Adrenal gland (tissue), 12 donors: ENCODE data around the gene SULT1A2. TPM values are rescaled to one million over a fixed set of nuclear protein-coding genes. Genes with fewer than 3 reads are reported as not detected.
"Not testable (repeated sequence)": the region's sequence is repeated elsewhere in the genome, so short reads cannot be mapped to it uniquely, and the experiment has no call there.

Experiments used
- DNase-seq, 7 donors: peaks; one replicate each; pipeline ENCODE4 v3.0.0-alpha.2; 2019 to 2020
- H3K27ac ChIP-seq, 5 donors: fragments of 200-600 bp; sonication (generic) in 4 of 5; 1 replicate in 3 of 5; 2 replicates in 2 of 5; pipeline versions ENCODE4 v1.5.1 to v1.8.0; 2016 to 2020; ENCODE audit warnings: mild to moderate bottlenecking in 1 of 5
- H3K27me3 ChIP-seq: fragments of 200-600 bp; 2 replicates; pipeline ENCODE4 v1.8.0; 2021
- H3K36me3 ChIP-seq, 2 donors: fragments of 200-600 bp; replicated peaks in 1 of 2; 1 replicate in 1 of 2; 2 replicates in 1 of 2; pipeline versions ENCODE4 v1.5.1 to v1.8.0; 2018 to 2022
- H3K4me1 ChIP-seq, 2 donors: fragments of 200-600 bp; replicated peaks in 1 of 2; 1 replicate in 1 of 2; 2 replicates in 1 of 2; pipeline versions ENCODE4 v1.5.1 to v1.8.0; 2018 to 2021
- H3K4me3 ChIP-seq, 4 donors: fragments of 200-600 bp; sonication (generic) in 3 of 4; one replicate each; pipeline ENCODE4 v1.5.1; 2016 to 2018
- H3K9me3 ChIP-seq, 3 donors: fragments of 200-600 bp; sonication (generic) in 1 of 3; replicated peaks in 1 of 3; 1 replicate in 2 of 3; 2 replicates in 1 of 3; pipeline versions ENCODE4 v1.5.1 to v1.8.0; 2016 to 2021
- POLR2A ChIP-seq, 2 donors: fragments of 450-650 bp; IDR thresholded peaks; one replicate each; pipeline ENCODE4 v1.6.1; 2017; ENCODE audit warnings: antibody characterized with exemption in 2 of 2, mild to moderate bottlenecking in 2 of 2, moderate library complexity in 1 of 2
- WGBS, 4 donors: extraction: QIAGEN DNeasy Blood & Tissue Kit in 2 of 4; methylation state at CpG; one replicate each; pipeline versions ENCODE4 v1.1.5 to v1.1.7; 2013 to 2017; 5-methylcytosine and 5-hydroxymethylcytosine counted together
- intact Hi-C, 2 donors: fragments of 100-400 bp; cut with DNase I; formaldehyde crosslinking; loops; one replicate each; pipeline versions ENCODE4 v1.14.1 to v1.15.0; 2022 to 2023
- polyA plus RNA-seq, 3 donors: library from polyadenylated mRNA; stranded (reverse); fragments of 200-250 nt in 2 of 3; fragments of 350-450 nt in 1 of 3; fragmentation: Illumina TruSeq in 1 of 3; extraction: RNeasy Lipid Tissue Mini Kit (QIAGEN cat#74804) in 1 of 3; gene quantifications; one replicate each; pipeline ENCODE4 v1.2.3, GENCODE V29; 2013 to 2014
- total RNA-seq, 9 donors: library from RNA; depleted of rRNA in 4 of 9; stranded (reverse); fragments of >200 nt in 4 of 9; fragments of 120-200 nt in 1 of 9; fragmentation: NEBNext Ultra II Directional in 1 of 9; extraction: Animal tissue kit (Norgen Biotek cat#: 25700) in 1 of 9; gene quantifications; one replicate each; pipeline versions ENCODE4 v1.1.0 to v1.2.4, GENCODE V29; 2013 to 2023
- TF ChIP-seq, protein P1 (sequence below), 6 experiments: fragments of 450-650 bp in 4 of 6; fragments of 200-600 bp in 2 of 6; sonication (generic) in 1 of 6; IDR thresholded peaks; 1 replicate in 5 of 6; 2 replicates in 1 of 6; pipeline versions ENCODE4 v1.5.1 to v1.8.0; 2016 to 2021; ENCODE audit warnings: antibody characterized with exemption in 6 of 6, mild to moderate bottlenecking in 2 of 6, moderate library complexity in 1 of 6
- donor health status: healthy with polysubstance abuse.
- donor health status: Bipolar disorder and iron deficiency.
- donor health status: DM: yes; HTN: yes; CAD: no.
- donor health status: DM: no; HTN: no; CAD: no.
- donor health status: DM: no; HTN: no; CAD: no.
- donor health status: DM: yes; HTN: yes; CAD: no.

Gene SULT1A2
- total and polyA plus RNA-seq, 12 donors = 0.55 to 22.5 (median 2.6) TPM

DNA sequence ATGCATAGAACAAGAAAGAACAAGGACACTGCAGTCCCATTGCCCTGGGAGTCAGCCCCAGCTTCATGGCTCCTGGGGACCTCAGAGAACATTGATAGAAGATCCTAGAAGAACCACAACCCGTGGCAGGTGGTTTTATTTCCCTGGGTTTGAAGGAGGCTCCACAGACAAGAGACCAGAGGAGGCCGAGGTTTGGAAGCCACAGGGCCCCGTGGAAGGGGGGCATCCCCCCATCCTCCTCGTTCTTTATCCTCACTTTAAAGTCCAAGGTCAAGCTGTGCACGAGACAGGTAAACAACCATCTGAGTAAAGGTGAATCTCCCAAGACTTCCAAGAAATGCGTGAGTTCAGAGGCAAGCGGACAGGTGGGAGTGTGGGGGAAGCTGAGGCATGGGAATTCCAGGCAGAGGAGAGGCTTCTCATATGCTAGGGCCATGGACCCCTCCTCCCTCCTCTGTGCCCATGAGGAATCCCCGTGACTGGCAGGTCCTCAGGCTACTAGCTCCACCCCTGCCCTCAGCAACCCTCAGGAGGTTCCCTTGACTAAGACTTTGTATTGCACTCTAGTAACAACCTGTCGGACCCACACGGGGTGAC lies 13.8 kb upstream of the SULT1A2 start:
- peaks cover 30 to 37% of the 10 kb centered on the region in 2 donors for H3K4me1 ChIP-seq
- 67 to 74% (median 68%) methylated on average over 10 of the region's 10 CpGs for WGBS, 4 donors
- intact Hi-C loops = no loop called here
- peak overlapping the region in 3 of 5 donors; percentile 62 to 71 (median 69) for H3K27ac ChIP-seq
- peak in 3 of 7 donors; percentile 12 to 49 (median 41) for DNase-seq
- H3K9me3 ChIP-seq = no peaks in the 10 kb centered on the region
- no peak for TF ChIP-seq POLR2A (IDR thresholded peaks at IDR 0.05)
- TF ChIP-seq, protein P1, sequence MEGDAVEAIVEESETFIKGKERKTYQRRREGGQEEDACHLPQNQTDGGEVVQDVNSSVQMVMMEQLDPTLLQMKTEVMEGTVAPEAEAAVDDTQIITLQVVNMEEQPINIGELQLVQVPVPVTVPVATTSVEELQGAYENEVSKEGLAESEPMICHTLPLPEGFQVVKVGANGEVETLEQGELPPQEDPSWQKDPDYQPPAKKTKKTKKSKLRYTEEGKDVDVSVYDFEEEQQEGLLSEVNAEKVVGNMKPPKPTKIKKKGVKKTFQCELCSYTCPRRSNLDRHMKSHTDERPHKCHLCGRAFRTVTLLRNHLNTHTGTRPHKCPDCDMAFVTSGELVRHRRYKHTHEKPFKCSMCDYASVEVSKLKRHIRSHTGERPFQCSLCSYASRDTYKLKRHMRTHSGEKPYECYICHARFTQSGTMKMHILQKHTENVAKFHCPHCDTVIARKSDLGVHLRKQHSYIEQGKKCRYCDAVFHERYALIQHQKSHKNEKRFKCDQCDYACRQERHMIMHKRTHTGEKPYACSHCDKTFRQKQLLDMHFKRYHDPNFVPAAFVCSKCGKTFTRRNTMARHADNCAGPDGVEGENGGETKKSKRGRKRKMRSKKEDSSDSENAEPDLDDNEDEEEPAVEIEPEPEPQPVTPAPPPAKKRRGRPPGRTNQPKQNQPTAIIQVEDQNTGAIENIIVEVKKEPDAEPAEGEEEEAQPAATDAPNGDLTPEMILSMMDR (IDR thresholded peaks at IDR 0.05) = no peak
- H3K27me3 ChIP-seq = no peaks in the 10 kb centered on the region
- peak overlapping the region in 1 of 4 donors; percentile 30 for H3K4me3 ChIP-seq
- H3K36me3 ChIP-seq = peaks cover 0 to 9% of the 10 kb centered on the region in 2 donors

DNA sequence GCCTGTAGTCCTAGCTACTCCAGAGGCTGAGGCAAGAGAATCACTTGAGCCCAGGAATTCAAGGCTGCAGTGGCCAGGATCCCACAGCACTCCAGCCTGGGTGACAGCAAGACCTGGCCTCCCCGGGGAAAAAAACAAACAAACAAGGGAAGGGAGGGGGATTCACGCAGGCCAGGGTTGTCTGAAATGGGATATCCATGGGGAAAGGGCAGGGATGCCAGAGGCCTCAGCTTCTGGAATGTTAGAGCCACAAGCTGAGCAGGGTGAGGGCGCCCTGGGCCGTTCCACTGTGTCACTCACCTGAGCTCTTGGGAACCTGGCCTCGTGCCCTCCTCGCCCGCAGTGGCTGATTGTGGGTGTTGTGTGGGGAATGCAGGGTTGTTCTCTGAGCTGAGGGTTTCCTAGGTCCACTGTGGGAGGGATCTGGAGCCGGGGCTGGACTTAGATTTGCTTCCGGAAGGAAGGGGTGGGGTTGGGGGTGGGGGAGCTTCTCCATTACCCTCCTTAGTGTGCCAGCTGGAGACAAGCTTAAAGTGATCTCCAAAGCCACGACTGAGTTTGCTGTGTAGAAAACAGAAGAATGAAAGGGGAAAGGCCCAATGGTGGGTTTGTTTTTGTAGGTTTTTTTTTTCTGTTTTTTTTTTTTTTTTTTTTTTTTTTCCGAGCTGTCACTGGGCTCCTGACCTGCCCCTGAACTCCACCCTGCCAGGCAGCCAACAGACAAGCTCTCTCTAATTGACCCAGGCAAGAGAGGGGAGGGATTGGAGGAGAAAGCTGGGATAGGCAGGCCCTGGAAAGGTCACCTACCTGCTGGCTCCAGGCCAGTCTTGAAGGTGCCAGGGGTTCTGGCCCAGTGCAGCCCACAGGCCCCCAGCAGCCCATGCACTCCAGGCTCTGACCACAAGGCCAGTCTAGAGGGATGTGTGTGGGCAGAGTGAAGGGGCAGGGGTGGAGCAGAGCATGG lies 13.1 kb upstream of the SULT1A2 start, which contains the start of gene SULT1A1:
TSS of gene SULT1A1 (minus strand) at position 414 of the 964 bp plus-strand sequence. CDS start 1,189 bp downstream, outside the sequence.
- 23 to 46% (median 27%) methylated on average over 10 to 11 of the region's 11 CpGs for WGBS, 4 donors
- no peaks in the 10 kb centered on the region for H3K27me3 ChIP-seq
- H3K4me1 ChIP-seq = peaks cover 30 to 37% of the 10 kb centered on the region in 2 donors
- no peak for TF ChIP-seq POLR2A (IDR thresholded peaks at IDR 0.05)
- TF ChIP-seq, protein P1 (IDR thresholded peaks at IDR 0.05) = peak in 1 of 6 experiments; percentile 5
- peak within 1 kb of the TSS; percentile 5 to 76 (median 71) for H3K27ac ChIP-seq
- peak within 1 kb of the TSS in 3 of 4 donors; percentile 24 to 68 (median 40) for H3K4me3 ChIP-seq
- DNase-seq = peak; percentile 59 to 87 (median 82)
- intact Hi-C loops = loop anchor here in 1 of 2 donors (10.0 kb wide), 1 partner anchor 115 kb away; the partner anchor contains the start of genes APOBR and CLN3
- H3K36me3 ChIP-seq = peaks cover 0 to 16% of the 10 kb centered on the region in 2 donors
- H3K9me3 ChIP-seq = no peaks in the 10 kb centered on the region

DNA sequence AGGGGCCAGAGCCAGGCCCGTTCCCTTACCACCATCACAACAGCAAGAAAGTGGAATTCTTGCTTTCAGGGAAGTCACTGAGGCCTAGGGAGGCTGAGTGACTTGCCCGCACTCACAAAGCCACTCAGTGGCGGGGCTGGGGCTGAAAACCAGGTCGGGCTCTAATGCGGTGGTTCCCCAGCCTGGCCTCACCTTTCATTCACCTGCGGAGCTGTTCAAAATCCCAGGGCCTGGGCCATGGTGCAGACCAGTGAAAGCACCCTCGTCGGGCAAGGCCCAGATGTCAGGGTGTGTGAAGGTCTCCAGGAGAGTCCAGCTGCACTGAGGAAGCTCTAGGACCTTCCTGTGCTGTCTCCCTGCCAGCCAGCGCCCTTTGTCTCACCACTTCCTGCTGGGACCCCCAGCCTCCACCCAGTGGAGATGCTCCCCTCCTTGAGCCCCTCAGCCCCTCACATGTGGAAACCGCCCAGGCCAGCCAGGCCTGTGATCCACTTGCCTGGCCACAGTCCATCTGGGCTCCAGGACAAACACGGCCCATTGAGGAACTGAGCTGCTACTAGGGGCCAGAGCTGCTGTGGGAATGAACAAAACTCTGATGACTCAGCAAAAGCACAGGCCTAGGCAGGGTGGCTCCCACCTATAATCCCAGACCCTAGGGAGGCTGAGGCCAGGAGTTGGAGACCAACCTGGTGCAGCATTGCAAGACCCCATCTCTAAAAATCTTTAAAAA lies 12.2 kb upstream of the SULT1A2 start:
- 46 to 75% (median 74%) methylated on average over 2 to 10 of the region's 11 CpGs for WGBS, 4 donors
- intact Hi-C loops = loop anchor here in 1 of 2 donors (10.0 kb wide), 1 partner anchor 114 kb away; the partner anchor contains the start of genes APOBR and CLN3
- H3K27ac ChIP-seq = peak overlapping the region; percentile 5 to 76 (median 71)
- peak in 6 of 7 donors; percentile 22 to 63 (median 48) for DNase-seq
- peaks cover 0 to 25% of the 10 kb centered on the region in 2 donors for H3K36me3 ChIP-seq
- H3K9me3 ChIP-seq, H3K27me3 ChIP-seq: not testable (repeated sequence)
- H3K4me3 ChIP-seq = peak overlapping the region in 3 of 4 donors; percentile 24 to 68 (median 40)
- H3K4me1 ChIP-seq = peaks cover 30 to 37% of the 10 kb centered on the region in 2 donors

DNA sequence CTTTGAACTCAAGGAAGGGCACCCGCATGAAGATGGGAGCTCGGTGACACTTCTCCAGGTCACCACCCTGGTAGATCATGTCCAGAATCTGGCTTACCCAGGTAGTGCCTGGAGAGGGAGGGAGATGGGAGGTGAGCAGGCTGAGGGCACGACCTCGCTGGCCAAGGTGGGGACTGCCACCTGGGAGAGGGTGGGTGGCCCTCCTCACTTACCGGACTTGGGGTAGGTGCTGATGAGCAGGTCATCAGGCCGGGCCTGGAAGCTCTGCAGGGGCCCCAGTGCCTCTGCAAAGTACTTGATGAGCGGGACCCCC lies 11.6 kb upstream of the SULT1A2 start:
- Histone ChIP-seq H3K4me1 (peaks cover 30 to 37% of the 10 kb centered on the region in 2 donors), H3K27ac (peak overlapping the region in 1 of 5 donors; percentile 56), H3K36me3 (peaks cover 0 to 25% of the 10 kb centered on the region in 2 donors)
- H3K9me3 ChIP-seq, H3K27me3 ChIP-seq, H3K4me3 ChIP-seq: not testable (repeated sequence)
- peak in 2 of 7 donors; percentile 12 to 14 for DNase-seq
- 87 to 100% (median 97%) methylated on average over 4 to 7 of the region's 7 CpGs for WGBS, 4 donors
- intact Hi-C loops = loop anchor here in 1 of 2 donors (10.0 kb wide), 1 partner anchor 114 kb away; the partner anchor contains the start of genes APOBR and CLN3

DNA sequence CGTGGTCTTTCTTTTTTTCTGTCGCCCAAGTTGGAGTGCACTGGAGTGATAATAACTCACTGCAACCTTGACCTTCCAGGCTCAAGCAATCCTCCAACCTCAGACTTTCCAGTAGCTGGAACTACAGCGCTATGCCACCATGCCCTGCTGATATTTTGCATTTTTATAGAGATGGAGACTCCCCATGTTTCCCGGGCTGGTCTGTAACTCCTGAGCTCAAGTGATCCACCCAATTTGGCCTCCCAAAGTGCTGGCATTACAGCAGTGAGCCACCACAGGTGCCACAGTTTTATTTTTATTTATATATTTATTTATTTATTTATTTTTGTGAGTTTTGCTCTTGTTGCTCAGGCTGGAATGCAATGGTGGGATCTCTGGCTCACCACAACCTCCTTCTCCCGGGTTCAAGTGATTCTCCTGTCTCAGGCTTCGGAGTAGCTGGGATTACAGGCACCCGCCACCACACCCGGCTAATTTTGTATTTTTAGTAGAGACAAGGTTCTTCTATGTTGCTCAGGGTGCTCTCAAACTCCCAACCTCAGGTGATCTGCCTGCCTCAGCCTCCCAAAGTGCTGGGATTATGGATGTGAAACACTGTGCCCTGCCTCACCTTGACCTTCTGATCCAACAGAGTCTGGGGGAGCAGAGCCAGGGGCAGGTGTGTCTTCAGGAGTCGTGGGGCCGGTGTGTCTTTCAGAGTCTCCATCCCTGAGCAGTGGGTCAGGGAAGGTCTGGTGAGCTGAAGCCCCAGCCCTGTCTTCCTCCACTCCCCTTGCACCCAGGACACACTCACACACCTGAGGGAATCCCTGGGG lies 11.0 kb upstream of the SULT1A2 start:
- H3K4me1 ChIP-seq = peaks cover 30 to 37% of the 10 kb centered on the region in 2 donors
- WGBS, 4 donors = 75 to 83% (median 80%) methylated on average over 8 to 10 of the region's 10 CpGs
- H3K9me3 ChIP-seq = not testable (repeated sequence)

More for the DNA sequence above, 11.0 kb upstream of the SULT1A2 start:
- H3K4me3 ChIP-seq, H3K27me3 ChIP-seq: not testable (repeated sequence)
- intact Hi-C loops = loop anchor here in 1 of 2 donors (10.0 kb wide), 1 partner anchor 113 kb away; the partner anchor contains the start of genes APOBR and CLN3
- peak overlapping the region in 2 of 5 donors; percentile 18 to 56 for H3K27ac ChIP-seq
- H3K36me3 ChIP-seq = peaks cover 0 to 25% of the 10 kb centered on the region in 2 donors
- peak in 4 of 7 donors; percentile 36 to 47 (median 42) for DNase-seq
